NT2/D1 (cell line): ENCODE results near the gene PPP1R15A.

Experiments
- YY1 ChIP-seq: IDR thresholded peaks from 2 replicates; pipeline ENCODE4 v1.6.1; 2011; ENCODE audit not compliant: insufficient read length, insufficient read depth
- ZNF274 ChIP-seq: IDR thresholded peaks from 2 replicates; pipeline ENCODE4 v1.6.1; 2011; ENCODE audit warnings: mild to moderate bottlenecking, low read depth, low read length

GRCh38 chr19:48915757-48916156 lies 43.5 kb downstream of the PPP1R15A start:
- TF ChIP-seq YY1 (no peak), ZNF274 (no peak)
